Breast epithelium (tissue), 4 donors: ENCODE data around the gene FNBP1. TPM values are rescaled to one million over a fixed set of nuclear protein-coding genes. Genes with fewer than 3 reads are reported as not detected.

ENCODE experiments used
- DNase-seq, 2 donors: peaks; one replicate each; pipeline ENCODE4 v3.0.0-alpha.2; 2019; ENCODE audit warnings: low spot score in 2 of 2
- H3K27ac ChIP-seq, 2 donors: fragments of 200-600 bp; sonication (generic) in 1 of 2; one replicate each; pipeline ENCODE4 v1.5.1; 2016 to 2019; ENCODE audit warnings: mild to moderate bottlenecking in 1 of 2
- H3K27me3 ChIP-seq, 2 donors: fragments of 200-600 bp; sonication (generic) in 1 of 2; one replicate each; pipeline versions ENCODE4 v1.5.1 to v1.6.0; 2017 to 2019; ENCODE audit warnings: control low read depth in 1 of 2, mild to moderate bottlenecking in 1 of 2
- H3K36me3 ChIP-seq: fragments of 200-600 bp; one replicate; pipeline ENCODE4 v1.5.1; 2019
- H3K4me1 ChIP-seq, 2 donors: fragments of 200-600 bp; sonication (generic); one replicate each; pipeline ENCODE4 v1.5.1; 2016 to 2019; ENCODE audit warnings: control low read depth in 1 of 2
- H3K4me3 ChIP-seq, 3 donors: fragments of 200-600 bp; sonication (generic); 1 replicate in 2 of 3; 2 replicates in 1 of 3; pipeline ENCODE4 v1.5.1; 2016 to 2019; ENCODE audit warnings: mild to moderate bottlenecking in 3 of 3, moderate library complexity in 2 of 3
- H3K9me3 ChIP-seq, 2 donors: fragments of 200-600 bp; sonication (generic) in 1 of 2; one replicate each; pipeline ENCODE4 v1.5.1; 2016 to 2019; ENCODE audit warnings: control low read depth in 1 of 2
- CTCF ChIP-seq, 3 donors: fragments of 450-650 bp; IDR thresholded peaks; one replicate each; pipeline ENCODE4 v1.5.1; 2016 to 2017; ENCODE audit warnings: antibody characterized with exemption in 3 of 3, mild to moderate bottlenecking in 3 of 3, moderate library complexity in 3 of 3
- POLR2A ChIP-seq: fragments of 450-650 bp; IDR thresholded peaks from one replicate; pipeline ENCODE4 v1.6.1; 2016; ENCODE audit warnings: antibody characterized with exemption, mild to moderate bottlenecking, moderate library complexity
- POLR2AphosphoS5 ChIP-seq, 3 donors: sonication (generic); formaldehyde crosslinking; IDR thresholded peaks; one replicate each; pipeline ENCODE4 v1.6.1; 2017; ENCODE audit warnings: antibody characterized with exemption in 3 of 3
- intact Hi-C: fragments of 100-400 bp; cut with DNase I; formaldehyde crosslinking; loops from one replicate; pipeline ENCODE4 v1.15.1; 2023; ENCODE audit warnings: low total_unique reads
- total RNA-seq, 3 donors: library from RNA; depleted of rRNA; stranded (reverse); fragments of >200 nt; gene quantifications; one replicate each; pipeline ENCODE4 v1.1.0, GENCODE V29; 2016

Gene FNBP1
- total RNA-seq, 3 donors from 2014 or later: 31.3 to 49.8 (median 41.9) TPM

- peaks cover 11% of the 10 kb centered on the region for H3K36me3 ChIP-seq
- H3K9me3 ChIP-seq: no peaks in the 10 kb centered on the region
- no peaks in the 10 kb centered on the region for H3K4me1 ChIP-seq
- no peak for DNase-seq
- no peaks in the 10 kb centered on the region for H3K27me3 ChIP-seq
- intact Hi-C loops: no loop called here
- no peak overlapping the region for H3K27ac ChIP-seq
- no peak overlapping the region for H3K4me3 ChIP-seq
- TF ChIP-seq POLR2AphosphoS5 (IDR thresholded peaks at IDR 0.05): no peak
- TF ChIP-seq POLR2A: no peak
- no peak for TF ChIP-seq CTCF (IDR thresholded peaks at IDR 0.05)
Observed at GRCh38 chr9:129874261-129875101, 168.5 kb downstream of the FNBP1 start.

GRCh38 chr9:129873563-129874190, 169.3 kb downstream of the FNBP1 start:
- H3K27me3 ChIP-seq: no peaks in the 10 kb centered on the region
- H3K4me1 ChIP-seq: no peaks in the 10 kb centered on the region
- no peak overlapping the region for H3K4me3 ChIP-seq
- no peak for DNase-seq
- TF ChIP-seq POLR2A (no peak), CTCF (IDR thresholded peaks at IDR 0.05) (no peak), POLR2AphosphoS5 (IDR thresholded peaks at IDR 0.05) (no peak)
- H3K27ac ChIP-seq: no peak overlapping the region
- H3K36me3 ChIP-seq: peaks cover 11% of the 10 kb centered on the region
- no peaks in the 10 kb centered on the region for H3K9me3 ChIP-seq
- intact Hi-C loops: no loop called here

- intact Hi-C loops: no loop called here
- Histone ChIP-seq H3K36me3 (peaks cover 11% of the 10 kb centered on the region), H3K27ac (no peak overlapping the region)
Observed at GRCh38 chr9:129871046-129871445, 171.9 kb downstream of the FNBP1 start.

GRCh38 chr9:129869585-129870501, 173.1 kb downstream of the FNBP1 start:
- TF ChIP-seq CTCF (IDR thresholded peaks at IDR 0.05) (no peak), POLR2AphosphoS5 (IDR thresholded peaks at IDR 0.05) (no peak)
- intact Hi-C loops: no loop called here
- DNase-seq: no peak
- H3K4me1 ChIP-seq: no peaks in the 10 kb centered on the region
- peak overlapping the region in 1 of 2 donors; percentile 32 for H3K27ac ChIP-seq
- no peak overlapping the region for H3K4me3 ChIP-seq
- no peaks in the 10 kb centered on the region for H3K27me3 ChIP-seq
- peaks cover 8% of the 10 kb centered on the region for H3K36me3 ChIP-seq
- H3K9me3 ChIP-seq: no peaks in the 10 kb centered on the region

More at GRCh38 chr9:129871046-129871445, 171.9 kb downstream of the FNBP1 start:
- no peaks in the 10 kb centered on the region for H3K9me3 ChIP-seq
- no peaks in the 10 kb centered on the region for H3K27me3 ChIP-seq
- TF ChIP-seq POLR2AphosphoS5 (IDR thresholded peaks at IDR 0.05) (no peak), CTCF (IDR thresholded peaks at IDR 0.05) (no peak), POLR2A (no peak)
- no peaks in the 10 kb centered on the region for H3K4me1 ChIP-seq
- H3K4me3 ChIP-seq: no peak overlapping the region
- DNase-seq: no peak
